H1 (cell line): ENCODE results near the gene USP30. TPM values are rescaled to one million over a fixed set of nuclear protein-coding genes. Genes with fewer than 3 reads are reported as not detected.

ENCODE experiments used
- BACH1 ChIP-seq: IDR thresholded peaks from 2 replicates; pipeline ENCODE4 v1.6.1; 2012; ENCODE audit warnings: low read length, improper control_type of control experiment
- BRCA1 ChIP-seq: IDR thresholded peaks from 2 replicates; pipeline ENCODE4 v1.6.1; 2012; ENCODE audit warnings: low read depth, low read length, improper control_type of control experiment
- CBX5 ChIP-seq: fragments of 300-800, 300-1000 bp; sonication (generic); IDR thresholded peaks from 2 replicates; pipeline ENCODE4 v1.7.1; 2016; ENCODE audit warnings: antibody characterized with exemption, low read length, low read depth
- CTBP2 ChIP-seq: IDR thresholded peaks from 2 replicates; pipeline ENCODE4 v1.7.0; 2011; ENCODE audit warnings: borderline replicate concordance, mild to moderate bottlenecking, moderate library complexity, mixed read lengths, low read length; ENCODE audit not compliant: insufficient read depth, insufficient read length
- EZH2 ChIP-seq: fragments of 200-600 bp; sonication (generic); IDR thresholded peaks from 2 replicates; pipeline ENCODE4 v1.7.1; 2012; ENCODE audit warnings: low read depth, mild to moderate bottlenecking, moderate library complexity, low read length, inconsistent platforms; ENCODE audit not compliant: severe bottlenecking
- HDAC2 ChIP-seq, 2 experiments: fragments of 300-600 bp in 1 of 2; sonication (generic) in 1 of 2; IDR thresholded peaks; 2 replicates each; pipeline ENCODE4 v1.6.1; 2011 to 2012; ENCODE audit warnings: low read depth in 2 of 2, low read length in 2 of 2, mild to moderate bottlenecking in 2 of 2, moderate library complexity in 2 of 2, borderline replicate concordance in 1 of 2, inconsistent platforms in 1 of 2
- KDM4A ChIP-seq: IDR thresholded peaks from one replicate; pipeline ENCODE4 v1.7.1; 2012; ENCODE audit warnings: low read depth, mild to moderate bottlenecking, moderate library complexity, low read length, inconsistent platforms; ENCODE audit not compliant: severe bottlenecking
- POLR2AphosphoS5 ChIP-seq: IDR thresholded peaks from 2 replicates; pipeline ENCODE4 v1.6.1; 2011; ENCODE audit warnings: low read depth, low read length
- RAD21 ChIP-seq, 2 experiments: IDR thresholded peaks in 1 of 2; conservative IDR thresholded peaks in 1 of 2; 2 replicates each; pipeline ENCODE4 v1.6.1; 2011; ENCODE audit warnings: low read depth in 2 of 2, low read length in 2 of 2, improper control_type of control experiment in 1 of 2, inconsistent platforms in 1 of 2, mild to moderate bottlenecking in 1 of 2, moderate library complexity in 1 of 2
- RBBP5 ChIP-seq: IDR thresholded peaks from 2 replicates; pipeline ENCODE4 v1.7.1; 2012; ENCODE audit warnings: low read depth, mild to moderate bottlenecking, inconsistent platforms, low read length, moderate library complexity, borderline replicate concordance
- RNF2 ChIP-seq: fragments of 200-900, 300-1000 bp; sonication (generic); IDR thresholded peaks from 2 replicates; pipeline ENCODE4 v1.7.1; 2016; ENCODE audit warnings: borderline replicate concordance, low read depth, mild to moderate bottlenecking, antibody characterized with exemption, low read length; ENCODE audit not compliant: poor library complexity, severe bottlenecking; ENCODE audit errors: missing control alignments
- SAP30 ChIP-seq: fragments of 300-600 bp; sonication (generic); IDR thresholded peaks from 2 replicates; pipeline ENCODE4 v1.7.1; 2012; ENCODE audit warnings: low read length, moderate library complexity, mild to moderate bottlenecking, inconsistent platforms; ENCODE audit not compliant: insufficient read depth, insufficient replicate concordance
- SIN3A ChIP-seq, 2 experiments: IDR thresholded peaks in 1 of 2; conservative IDR thresholded peaks in 1 of 2; 2 replicates each; pipeline ENCODE4 v1.6.1; 2011 to 2012; ENCODE audit warnings: low read length in 2 of 2, improper control_type of control experiment in 1 of 2, low read depth in 1 of 2, mild to moderate bottlenecking in 1 of 2
- SP4 ChIP-seq: IDR thresholded peaks from 2 replicates; pipeline ENCODE4 v1.6.1; 2012; ENCODE audit warnings: low read length, inconsistent platforms
- SRF ChIP-seq: IDR thresholded peaks from 2 replicates; pipeline ENCODE4 v1.6.1; 2011; ENCODE audit warnings: mild to moderate bottlenecking, low read depth, low read length, moderate library complexity
- SUZ12 ChIP-seq: fragments of 200-600 bp; sonication (generic); IDR thresholded peaks from 2 replicates; pipeline ENCODE4 v1.6.1; 2012; ENCODE audit warnings: mild to moderate bottlenecking, inconsistent platforms, low read length, moderate library complexity, mixed read lengths
- TAF7 ChIP-seq: optimal IDR thresholded peaks from 2 replicates; pipeline ENCODE3; 2011; ENCODE audit warnings: low read depth, mild to moderate bottlenecking, inconsistent platforms, low read length, moderate library complexity, borderline replicate concordance
- TBP ChIP-seq: IDR thresholded peaks from 2 replicates; pipeline ENCODE4 v1.6.1; 2011; ENCODE audit warnings: low read depth, low read length, improper control_type of control experiment
- TCF12 ChIP-seq: IDR thresholded peaks from 2 replicates; pipeline ENCODE4 v1.6.1; 2011; ENCODE audit warnings: low read depth, mild to moderate bottlenecking, low read length
- YY1 ChIP-seq: IDR thresholded peaks from 2 replicates; pipeline ENCODE4 v1.6.1; 2011; ENCODE audit warnings: low read depth, mild to moderate bottlenecking, low read length
- polyA plus RNA-seq, 7 experiments: library from polyadenylated mRNA; depleted of rRNA in 3 of 7; stranded (reverse) in 5 of 7; unstranded in 2 of 7; fragments of >200 nt in 5 of 7; fragments of 200-250 nt in 2 of 7; gene quantifications; 1 replicate in 5 of 7; 2 replicates in 1 of 7; 4 replicates in 1 of 7; pipeline versions ENCODE4 v1.2.1 to v1.2.3, GENCODE V29; 2011 to 2013; ENCODE audit warnings: missing spikeins in 2 of 7, mixed read lengths in 2 of 7
- total RNA-seq: library from RNA; stranded (reverse); fragmentation: NEBNext Ultra II Directional; extraction: Animal tissue kit (Norgen Biotek cat#: 25700); gene quantifications from 2 replicates; pipeline ENCODE4 v1.2.1, GENCODE V29; 2021
- TF ChIP-seq, protein P1 (sequence below): IDR thresholded peaks from 2 replicates; pipeline ENCODE4 v1.6.1; 2011; ENCODE audit warnings: low read length, improper control_type of control experiment

Gene USP30
- total and polyA plus RNA-seq, 2 of the 8 experiments (the other 6 are each of a cell fraction or from before 2014, with no cell fraction given), result 7.0 to 12.2 TPM

DNA sequence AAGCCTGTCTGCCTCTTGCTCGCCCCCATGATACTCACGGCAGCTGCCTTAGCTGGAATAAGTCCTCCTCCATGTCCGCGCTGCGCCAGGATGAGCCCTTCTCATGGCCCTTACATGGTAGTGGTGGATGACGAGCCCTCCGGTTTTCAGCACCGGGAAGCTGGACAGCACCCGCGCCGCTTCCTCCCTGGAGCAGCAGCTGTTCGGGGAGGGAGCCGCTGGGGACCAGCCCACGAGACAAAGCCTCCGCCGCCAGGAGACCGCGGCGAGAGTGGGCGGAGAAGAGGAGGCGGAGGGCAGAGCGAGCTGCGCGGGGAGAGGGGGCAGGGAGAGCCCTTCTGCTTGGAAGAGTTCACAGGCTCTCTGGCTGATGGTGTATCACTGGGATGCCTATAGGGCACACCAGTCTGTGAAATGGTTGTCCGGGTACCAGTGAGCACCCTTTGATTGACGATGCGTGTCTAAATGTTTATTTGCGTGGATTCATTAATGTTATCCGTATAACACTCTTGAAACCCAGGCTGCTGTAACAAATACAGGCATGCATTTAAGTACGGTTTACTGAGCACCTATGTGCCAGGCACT lies 31.5 kb upstream of the USP30 start, which contains the start of gene SVOP (continued):
- TF ChIP-seq CBX5 (no peak), SP4 (no peak), SIN3A (conservative IDR thresholded peaks at IDR 0.05 in 1 of 2, IDR thresholded peaks at IDR 0.05 in 1 of 2; ENCODE audit: low read depth in 1 of 2, low read length in 2 of 2) (peak; percentile 99 to 100), TBP (peak; percentile 41; the same call in 1 of the 2 replicates), RAD21 (IDR thresholded peaks at IDR 0.05 in 1 of 2, conservative IDR thresholded peaks at IDR 0.05 in 1 of 2; ENCODE audit: low read depth in 2 of 2, low read length in 2 of 2) (peak in 1 of 2 experiments; percentile 23; a peak in 1 of 4 replicates), HDAC2 (IDR thresholded peaks at IDR 0.05; ENCODE audit: borderline replicate concordance in 1 of 2, low read depth in 2 of 2, low read length in 2 of 2) (peak; percentile 98), EZH2 (no peak), RNF2 (no peak), POLR2AphosphoS5 (no peak), RBBP5 (no peak; the same call in 1 of the 2 replicates), BACH1 (peak; percentile 54; the same call in 1 of the 2 replicates), BRCA1 (no peak), SUZ12 (0 out of 2 replicates have a peak, but pooled peaks have one; percentile 25), YY1 (0 out of 2 replicates have a peak, but pooled peaks have one; percentile 52), SAP30 (peak; percentile 99), KDM4A (no peak), SRF (peak; percentile 77), CTBP2 (peak; percentile 37), TCF12 (peak; percentile 87; the same call in 1 of the 2 replicates), TAF7 (peak; percentile 60)
- TF ChIP-seq, protein P1, sequence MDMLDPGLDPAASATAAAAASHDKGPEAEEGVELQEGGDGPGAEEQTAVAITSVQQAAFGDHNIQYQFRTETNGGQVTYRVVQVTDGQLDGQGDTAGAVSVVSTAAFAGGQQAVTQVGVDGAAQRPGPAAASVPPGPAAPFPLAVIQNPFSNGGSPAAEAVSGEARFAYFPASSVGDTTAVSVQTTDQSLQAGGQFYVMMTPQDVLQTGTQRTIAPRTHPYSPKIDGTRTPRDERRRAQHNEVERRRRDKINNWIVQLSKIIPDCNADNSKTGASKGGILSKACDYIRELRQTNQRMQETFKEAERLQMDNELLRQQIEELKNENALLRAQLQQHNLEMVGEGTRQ, result no peak
